Measurements from ENCODE around the gene CUBN.

DNA sequence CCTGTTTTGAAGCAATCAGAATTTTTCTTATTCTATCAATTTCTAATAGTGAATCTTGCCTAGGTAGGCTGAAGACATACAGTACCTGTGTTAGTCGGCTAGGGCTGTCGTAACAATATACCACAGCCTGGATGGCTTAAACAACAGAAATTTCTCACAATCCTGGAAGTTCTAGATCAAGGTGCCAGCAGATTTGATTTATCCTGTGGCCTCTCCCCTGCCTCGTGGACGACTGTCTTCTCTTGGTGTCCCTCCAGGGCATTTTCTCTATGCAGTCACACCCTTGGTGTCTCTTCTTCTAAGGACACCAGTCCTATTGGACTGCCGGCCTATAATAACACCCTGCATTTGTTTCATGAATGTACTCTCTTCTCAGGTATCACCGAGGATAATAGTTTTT is 310.6 kb downstream of the CUBN start:
- TF ChIP-seq FOXJ3 (CRISPR knock-in tag; IDR thresholded peaks at IDR 0.05) (no peak), NBN (IDR thresholded peaks at IDR 0.05; ENCODE audit: low read depth) (no peak), TAF7 (tag; IDR thresholded peaks at IDR 0.05) (no peak), ZC3H8 (IDR thresholded peaks at IDR 0.05) (no peak), BMI1 (IDR thresholded peaks at IDR 0.05; ENCODE audit: low read length) (no peak), ZNF184 (CRISPR knock-in tag; IDR thresholded peaks at IDR 0.05) (no peak), MXI1 (IDR thresholded peaks at IDR 0.05; ENCODE audit: low read depth, low read length) (no peak), ZZZ3 (IDR thresholded peaks at IDR 0.05) (no peak)
- TF ChIP-seq, protein P1, sequence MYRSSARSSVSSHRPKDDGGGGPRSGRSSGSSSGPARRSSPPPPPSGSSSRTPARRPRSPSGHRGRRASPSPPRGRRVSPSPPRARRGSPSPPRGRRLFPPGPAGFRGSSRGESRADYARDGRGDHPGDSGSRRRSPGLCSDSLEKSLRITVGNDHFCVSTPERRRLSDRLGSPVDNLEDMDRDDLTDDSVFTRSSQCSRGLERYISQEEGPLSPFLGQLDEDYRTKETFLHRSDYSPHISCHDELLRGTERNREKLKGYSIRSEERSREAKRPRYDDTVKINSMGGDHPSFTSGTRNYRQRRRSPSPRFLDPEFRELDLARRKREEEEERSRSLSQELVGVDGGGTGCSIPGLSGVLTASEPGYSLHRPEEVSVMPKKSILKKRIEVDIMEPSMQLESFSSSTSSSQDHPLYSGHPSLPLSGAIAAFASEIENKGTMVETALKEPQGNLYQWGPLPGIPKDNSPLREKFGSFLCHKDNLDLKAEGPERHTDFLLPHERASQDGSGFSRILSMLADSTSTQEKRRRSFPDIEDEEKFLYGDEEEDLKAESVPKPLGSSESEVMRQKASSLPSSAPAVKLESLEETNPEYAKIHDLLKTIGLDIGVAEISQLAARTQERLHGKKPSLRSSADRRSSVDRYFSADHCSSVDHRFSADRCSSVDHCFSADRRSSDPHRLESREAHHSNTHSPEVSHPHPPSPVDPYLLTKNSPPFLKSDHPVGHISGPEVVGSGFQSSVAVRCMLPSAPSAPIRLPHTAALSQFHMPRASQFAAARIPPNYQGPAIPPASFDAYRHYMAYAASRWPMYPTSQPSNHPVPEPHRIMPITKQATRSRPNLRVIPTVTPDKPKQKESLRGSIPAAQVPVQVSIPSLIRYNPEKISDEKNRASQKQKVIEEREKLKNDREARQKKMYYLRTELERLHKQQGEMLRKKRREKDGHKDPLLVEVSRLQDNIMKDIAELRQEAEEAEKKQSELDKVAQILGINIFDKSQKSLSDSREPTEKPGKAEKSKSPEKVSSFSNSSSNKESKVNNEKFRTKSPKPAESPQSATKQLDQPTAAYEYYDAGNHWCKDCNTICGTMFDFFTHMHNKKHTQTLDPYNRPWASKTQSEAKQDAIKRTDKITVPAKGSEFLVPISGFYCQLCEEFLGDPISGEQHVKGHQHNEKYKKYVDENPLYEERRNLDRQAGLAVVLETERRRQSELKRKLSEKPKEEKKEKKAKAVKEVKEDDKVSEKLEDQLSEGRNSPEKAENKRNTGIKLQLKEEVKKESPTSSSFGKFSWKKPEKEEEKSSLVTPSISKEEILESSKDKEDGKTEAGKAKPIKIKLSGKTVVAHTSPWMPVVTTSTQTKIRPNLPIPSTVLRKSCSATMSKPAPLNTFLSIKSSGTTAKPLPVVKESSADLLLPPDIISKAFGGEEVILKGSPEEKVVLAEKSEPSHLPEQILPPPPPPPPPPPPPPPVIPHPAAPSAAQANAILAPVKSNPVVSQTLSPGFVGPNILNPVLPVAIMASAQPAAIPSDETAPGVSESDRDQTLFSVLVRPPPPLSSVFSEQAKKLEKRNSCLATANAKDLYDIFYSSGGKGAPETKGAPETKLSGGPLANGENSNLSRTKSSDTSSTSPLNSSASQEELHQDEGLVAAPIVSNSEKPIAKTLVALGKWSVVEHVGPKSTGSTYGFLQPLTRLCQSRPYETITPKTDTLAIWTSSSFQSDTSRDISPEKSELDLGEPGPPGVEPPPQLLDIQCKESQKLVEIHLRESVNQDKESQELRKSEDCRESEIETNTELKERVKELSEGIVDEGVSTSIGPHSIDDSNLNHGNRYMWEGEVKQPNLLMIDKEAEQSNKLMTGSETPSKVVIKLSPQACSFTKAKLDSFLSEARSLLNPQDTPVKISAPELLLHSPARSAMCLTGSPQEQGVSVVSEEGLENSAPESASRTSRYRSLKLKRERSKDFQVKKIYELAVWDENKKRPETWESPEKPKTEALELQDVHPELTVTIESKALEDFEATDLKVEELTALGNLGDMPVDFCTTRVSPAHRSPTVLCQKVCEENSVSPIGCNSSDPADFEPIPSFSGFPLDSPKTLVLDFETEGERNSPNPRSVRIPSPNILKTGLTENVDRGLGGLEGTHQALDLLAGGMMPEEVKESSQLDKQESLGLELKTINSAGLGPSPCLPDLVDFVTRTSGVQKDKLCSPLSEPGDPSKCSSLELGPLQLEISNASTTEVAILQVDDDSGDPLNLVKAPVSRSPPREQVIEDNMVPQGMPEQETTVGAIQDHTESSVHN (IDR thresholded peaks at IDR 0.05; ENCODE audit: borderline replicate concordance in 1 of 2, low read depth in 1 of 2): no peak

Measured in K562 (cell line).